Measurements from ENCODE around the gene MMAB. TPM values are rescaled to one million over a fixed set of nuclear protein-coding genes. Genes with fewer than 3 reads are reported as not detected.

Gene MMAB
- total RNA-seq: 62.8 and 63.3 TPM in 2 replicates

DNA sequence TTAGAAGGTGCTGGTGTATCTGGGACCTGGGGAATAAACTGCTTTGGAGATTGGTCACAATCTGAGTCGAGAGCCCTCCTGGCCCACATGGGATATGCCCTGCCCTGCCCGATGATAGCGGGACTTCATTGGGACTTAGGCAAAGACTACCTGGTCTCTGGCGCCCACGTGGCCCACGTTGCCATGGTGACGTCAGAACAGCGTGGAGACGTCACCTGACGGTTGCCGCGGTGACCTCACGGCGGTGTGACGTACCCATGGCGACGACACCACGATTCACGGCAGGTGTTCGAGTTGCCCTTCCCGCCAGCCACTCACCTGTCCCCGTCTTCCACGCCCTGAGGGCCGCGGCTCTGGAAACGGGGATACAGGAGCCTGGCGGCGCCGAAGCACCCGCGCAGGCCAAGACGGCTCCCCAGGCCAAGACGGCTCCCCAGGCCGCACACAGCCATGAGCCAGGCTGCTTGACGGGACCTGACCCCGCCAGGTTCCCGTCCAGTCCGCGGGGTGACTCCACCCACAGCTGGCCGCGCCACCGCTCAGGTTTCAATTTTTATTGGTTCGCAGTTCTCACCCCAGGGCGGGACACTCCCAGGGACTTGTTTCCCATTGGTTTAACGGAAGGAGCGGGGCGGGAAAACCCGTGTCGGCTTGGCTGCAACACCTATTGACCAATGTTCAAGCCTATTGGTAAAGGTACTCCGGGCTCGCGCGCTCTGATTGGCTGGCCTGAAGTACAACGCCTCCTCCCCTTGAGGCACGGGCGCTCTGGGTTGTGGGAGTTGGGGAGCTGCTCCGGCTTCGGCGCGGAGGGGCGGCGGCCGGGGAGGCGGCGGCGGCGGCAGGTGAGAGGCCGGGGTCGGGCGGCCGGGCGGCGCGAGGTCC is at the start of gene MMAB, which contains the start of gene MVK:
MMAB (minus strand) TSS at position 476 of the 885 bp plus-strand sequence; CDS start at position 452, 24 bp downstream.
MVK (plus strand) TSS at position 766 of the 885 bp plus-strand sequence. CDS start 1,029 bp downstream, outside the sequence.
- H3K4me1 Mint-ChIP-seq: peaks cover 25% of the 10 kb centered on the region
- H3K27me3 Mint-ChIP-seq: no peaks in the 10 kb centered on the region
- peak; percentile 94 for ATAC-seq (ENCODE audit: low read depth)
- no peaks in the 10 kb centered on the region for H3K9me3 Mint-ChIP-seq
- peak within 1 kb of the TSS; percentile 93 for H3K4me3 Mint-ChIP-seq
- DNase-seq: peak; percentile 92
- CTCF ChIA-PET: interaction anchor here (1.3 kb wide), 3 partner anchors 24 to 201 kb away, joined by 3 to 7 read pairs (median 3); no protein-coding TSS in a partner anchor
- POLR2A ChIA-PET: interaction anchor here (0.6 to 1.5 kb wide), 5 partner anchors 11 to 147 kb away, joined by 3 to 6 read pairs (median 5); partner anchors contain the start of genes KCTD10 and UBE3B
- TF ChIP-seq, protein P1, sequence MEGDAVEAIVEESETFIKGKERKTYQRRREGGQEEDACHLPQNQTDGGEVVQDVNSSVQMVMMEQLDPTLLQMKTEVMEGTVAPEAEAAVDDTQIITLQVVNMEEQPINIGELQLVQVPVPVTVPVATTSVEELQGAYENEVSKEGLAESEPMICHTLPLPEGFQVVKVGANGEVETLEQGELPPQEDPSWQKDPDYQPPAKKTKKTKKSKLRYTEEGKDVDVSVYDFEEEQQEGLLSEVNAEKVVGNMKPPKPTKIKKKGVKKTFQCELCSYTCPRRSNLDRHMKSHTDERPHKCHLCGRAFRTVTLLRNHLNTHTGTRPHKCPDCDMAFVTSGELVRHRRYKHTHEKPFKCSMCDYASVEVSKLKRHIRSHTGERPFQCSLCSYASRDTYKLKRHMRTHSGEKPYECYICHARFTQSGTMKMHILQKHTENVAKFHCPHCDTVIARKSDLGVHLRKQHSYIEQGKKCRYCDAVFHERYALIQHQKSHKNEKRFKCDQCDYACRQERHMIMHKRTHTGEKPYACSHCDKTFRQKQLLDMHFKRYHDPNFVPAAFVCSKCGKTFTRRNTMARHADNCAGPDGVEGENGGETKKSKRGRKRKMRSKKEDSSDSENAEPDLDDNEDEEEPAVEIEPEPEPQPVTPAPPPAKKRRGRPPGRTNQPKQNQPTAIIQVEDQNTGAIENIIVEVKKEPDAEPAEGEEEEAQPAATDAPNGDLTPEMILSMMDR (IDR thresholded peaks at IDR 0.05): no peak
- intact Hi-C loops (cut with micrococcal nuclease): loop anchor here (1.0 to 10.0 kb wide), 9 partner anchors 96 to 1811 kb away; partner anchors contain the start of genes ATP2A2, FAM222A, GLTP and ISCU
- H3K27ac Mint-ChIP-seq: peak within 1 kb of the TSS; percentile 90
- peaks cover 59% of the 10 kb centered on the region for H3K36me3 Mint-ChIP-seq (ENCODE audit: low read depth)

DNA sequence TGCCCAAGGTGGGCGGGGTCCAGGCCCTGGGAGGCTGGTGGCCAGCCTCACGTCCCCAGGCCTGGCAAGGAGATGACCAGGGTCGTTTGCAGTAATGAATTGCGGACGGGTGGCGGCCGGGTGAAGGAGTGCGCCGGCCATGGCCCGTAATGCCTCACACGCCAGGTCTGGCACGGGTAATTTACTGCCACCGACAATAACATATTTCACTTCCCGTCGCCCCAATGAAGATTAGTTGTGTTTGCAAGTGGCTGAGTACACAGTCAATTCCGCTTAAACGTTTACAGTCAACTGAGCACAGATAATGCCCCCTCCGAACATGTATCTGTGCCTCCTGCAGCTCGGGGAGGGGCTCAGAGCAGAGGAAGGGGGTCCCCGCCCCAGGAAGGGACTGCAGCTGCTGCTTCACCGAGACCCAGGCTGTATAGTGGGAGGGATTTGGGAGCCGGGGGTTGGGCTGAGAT is 48.6 kb upstream of the MMAB start:
- no peak overlapping the region for H3K4me3 Mint-ChIP-seq
- TF ChIP-seq, protein P1 (IDR thresholded peaks at IDR 0.05): no peak
- ATAC-seq (ENCODE audit: low read depth): no peak
- no peaks in the 10 kb centered on the region for H3K36me3 Mint-ChIP-seq (ENCODE audit: low read depth)
- intact Hi-C loops (cut with micrococcal nuclease): no loop called here
- no peak for DNase-seq
- H3K27ac Mint-ChIP-seq: no peak overlapping the region
- ChIA-PET POLR2A (no interaction called here), CTCF (no interaction called here)
- H3K9me3 Mint-ChIP-seq: no peaks in the 10 kb centered on the region
- H3K27me3 Mint-ChIP-seq: peaks cover 7% of the 10 kb centered on the region
- peaks cover 3% of the 10 kb centered on the region for H3K4me1 Mint-ChIP-seq

DNA sequence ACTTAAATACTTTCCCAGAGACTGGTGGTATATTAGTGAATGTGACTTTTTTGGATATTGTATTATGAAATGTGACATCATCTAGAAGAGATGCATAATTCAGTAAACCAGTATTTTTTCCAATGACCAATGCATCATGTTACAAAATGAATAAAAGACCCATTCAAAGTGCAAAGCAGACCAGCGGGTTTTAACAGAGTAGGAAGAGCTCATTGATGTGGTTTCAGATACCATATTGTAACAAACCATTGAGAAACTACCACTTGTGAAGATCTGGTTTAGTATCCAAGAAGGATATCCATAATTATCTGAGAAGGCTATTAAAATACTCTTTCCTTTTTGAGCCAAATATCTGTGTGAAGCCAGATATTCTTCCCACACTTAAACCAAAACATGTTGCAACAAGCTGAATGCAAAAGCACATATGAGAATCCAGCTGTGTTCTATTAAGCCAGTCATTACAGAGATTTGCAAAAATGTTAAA is 47.9 kb upstream of the MMAB start:
- intact Hi-C loops (cut with micrococcal nuclease): no loop called here
- H3K9me3 Mint-ChIP-seq: no peaks in the 10 kb centered on the region
- peaks cover 3% of the 10 kb centered on the region for H3K4me1 Mint-ChIP-seq
- POLR2A ChIA-PET: no interaction called here
- TF ChIP-seq, protein P1 (IDR thresholded peaks at IDR 0.05): no peak
- CTCF ChIA-PET: no interaction called here
- ATAC-seq (ENCODE audit: low read depth): no peak
- DNase-seq: no peak
- H3K36me3 Mint-ChIP-seq (ENCODE audit: low read depth): no peaks in the 10 kb centered on the region
- H3K27me3 Mint-ChIP-seq: peaks cover 10% of the 10 kb centered on the region
- H3K4me3 Mint-ChIP-seq: no peak overlapping the region
- H3K27ac Mint-ChIP-seq: no peak overlapping the region

DNA sequence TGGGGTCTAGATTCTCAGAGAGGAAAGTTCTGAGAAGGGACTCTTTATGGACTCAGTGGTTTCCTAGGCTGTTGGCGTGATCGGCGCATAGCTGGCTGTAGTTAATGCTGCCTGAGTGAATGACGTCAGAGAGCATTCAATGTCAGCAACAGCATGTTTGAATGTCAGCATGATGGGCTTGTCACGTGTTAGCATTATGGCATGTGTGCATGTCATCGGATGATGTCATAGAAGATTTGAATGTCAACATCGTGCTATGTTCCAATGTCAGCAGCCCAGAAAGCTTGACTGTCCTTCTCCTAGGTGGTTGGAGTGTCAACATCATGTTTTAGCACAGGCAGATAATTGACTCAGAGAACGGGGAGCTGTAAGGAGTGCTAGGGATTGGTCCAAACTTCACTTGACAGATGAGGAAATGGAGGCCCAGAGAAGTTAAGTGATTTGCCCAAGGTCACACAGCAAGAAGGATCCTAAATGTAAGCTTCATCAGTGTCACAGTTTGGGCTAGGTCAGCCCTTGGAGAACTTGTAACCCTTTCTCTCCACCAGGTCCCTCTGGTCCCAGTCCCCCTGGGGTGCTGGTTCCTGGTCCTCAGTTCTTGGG is 45.8 kb upstream of the MMAB start:
- CTCF ChIA-PET: interaction anchor here (0.8 kb wide), 1 partner anchor 22 kb away, joined by 3 read pairs; no protein-coding TSS in a partner anchor
- no peak overlapping the region for H3K27ac Mint-ChIP-seq
- no peaks in the 10 kb centered on the region for H3K9me3 Mint-ChIP-seq
- ATAC-seq (ENCODE audit: low read depth): no peak
- DNase-seq: no peak
- H3K36me3 Mint-ChIP-seq (ENCODE audit: low read depth): no peaks in the 10 kb centered on the region
- peaks cover 3% of the 10 kb centered on the region for H3K4me1 Mint-ChIP-seq
- POLR2A ChIA-PET: no interaction called here
- TF ChIP-seq, protein P1 (IDR thresholded peaks at IDR 0.05): no peak
- no peak overlapping the region for H3K4me3 Mint-ChIP-seq
- intact Hi-C loops (cut with micrococcal nuclease): no loop called here
- peaks cover 16% of the 10 kb centered on the region for H3K27me3 Mint-ChIP-seq
